MV-4-11 (cell line): ENCODE data around the gene CCM2.

Source experiments
- DNase-seq: peaks from one replicate; lab custom pipeline; 2025; lab: John Stamatoyannopoulos, UW

CCM2 gene

GRCh38 chr7:45123913-45124710, 124.1 kb downstream of the CCM2 start:
- DNase-seq, result no peak

GRCh38 chr7:45125193-45125904, 125.3 kb downstream of the CCM2 start:
- DNase-seq, result no peak
